ENCODE data around the gene HTR3E. TPM values are rescaled to one million over a fixed set of nuclear protein-coding genes. Genes with fewer than 3 reads are reported as not detected.
"Not testable (repeated sequence)": the region's sequence is repeated elsewhere in the genome, so short reads cannot be mapped to it uniquely, and the experiment has no call there.

HTR3E gene
- total RNA-seq, 4 donors from 2014 or later = 0.80 to 1.8 (median 1.3) TPM; not detected in 1

- intact Hi-C loops (cut with DNase I; ENCODE audit: low total_unique reads) (no loop called here), in situ Hi-C loops (cut with MboI; ENCODE audit: low pct_ligation_motif_present in 1 of 4, low pct_unique_long_range_greater_than_20kb in 1 of 4, low sequenced_read_pairs in 3 of 4) (no loop called here)
- WGBS, 2 donors (ENCODE audit: low coverage in 1 of 2) = 68% methylated on average over 7 of the region's 7 CpGs; no CpG with 5 or more reads in 1 of the 2 donors
These were observed 37.4 kb upstream of the HTR3E start for GRCh38 chr3:184059424-184059823.

DNA sequence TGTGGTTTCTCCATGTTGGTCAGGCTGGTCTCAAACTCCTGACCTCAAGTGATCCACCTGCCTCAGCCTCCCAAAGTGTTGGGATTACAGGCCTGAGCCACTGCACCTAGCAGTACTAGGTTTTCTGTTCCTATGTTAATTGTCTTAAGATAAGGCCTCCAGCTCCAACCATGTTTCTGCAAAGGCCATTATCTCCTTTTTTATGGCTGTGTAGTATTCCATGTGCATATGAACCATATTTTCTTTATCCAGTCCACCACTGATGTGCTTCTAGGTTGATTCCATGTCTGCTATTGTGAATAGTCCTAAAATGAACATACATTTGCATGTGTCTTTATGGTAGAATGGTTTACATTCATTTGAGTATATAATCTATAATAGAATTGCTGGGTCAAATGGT is 34.2 kb upstream of the HTR3E start:
- intact Hi-C loops (cut with DNase I; ENCODE audit: low total_unique reads) (no loop called here), in situ Hi-C loops (cut with MboI; ENCODE audit: low pct_ligation_motif_present in 1 of 4, low pct_unique_long_range_greater_than_20kb in 1 of 4, low sequenced_read_pairs in 3 of 4) (no loop called here)
- no peak overlapping the region for H3K4me3 ChIP-seq
- H3K4me1 ChIP-seq = no peaks in the 10 kb centered on the region
- DNase-seq = no peak
- peaks cover 5% of the 10 kb centered on the region for H3K27me3 ChIP-seq
- no peak for TF ChIP-seq POLR2A (IDR thresholded peaks at IDR 0.05)
- no peak for TF ChIP-seq EP300 (IDR thresholded peaks at IDR 0.05; ENCODE audit: low read depth)
- H3K27ac ChIP-seq = no peak overlapping the region
- H3K36me3 ChIP-seq = no peaks in the 10 kb centered on the region
- H3K9me3 ChIP-seq = no peaks in the 10 kb centered on the region

More at GRCh38 chr3:184059424-184059823, 37.4 kb upstream of the HTR3E start:
- no peak overlapping the region for H3K4me3 ChIP-seq
- H3K27me3 ChIP-seq = no peaks in the 10 kb centered on the region
- no peaks in the 10 kb centered on the region for H3K36me3 ChIP-seq
- no peak for DNase-seq
- no peaks in the 10 kb centered on the region for H3K4me1 ChIP-seq
- H3K9me3 ChIP-seq = no peaks in the 10 kb centered on the region
- TF ChIP-seq POLR2AphosphoS5 (IDR thresholded peaks at IDR 0.05) = no peak
- TF ChIP-seq EP300 (IDR thresholded peaks at IDR 0.05; ENCODE audit: low read depth) = no peak
- TF ChIP-seq CTCF (IDR thresholded peaks at IDR 0.05) = no peak
- TF ChIP-seq POLR2A (IDR thresholded peaks at IDR 0.05) = no peak
- no peak overlapping the region for H3K27ac ChIP-seq

DNA sequence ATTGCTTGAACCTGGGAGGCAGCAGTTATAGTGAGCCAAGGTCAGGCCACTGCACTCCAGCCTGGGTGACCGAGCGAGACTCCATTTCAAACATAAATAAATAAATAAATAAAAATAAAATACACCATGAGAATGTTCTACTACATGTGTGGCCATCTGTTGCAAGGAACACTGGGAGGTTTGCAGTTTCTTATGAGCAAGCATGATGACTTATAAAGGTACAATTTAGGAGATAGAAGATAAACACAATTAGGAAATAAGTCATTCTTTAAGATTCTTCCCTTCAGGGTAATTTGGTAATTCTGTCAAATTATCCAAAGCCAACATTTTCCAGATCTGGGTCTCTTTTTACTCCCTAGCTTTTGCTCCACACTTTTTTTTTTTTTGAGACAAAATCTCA is 30.7 kb upstream of the HTR3E start:
- in situ Hi-C loops (cut with MboI; ENCODE audit: low pct_ligation_motif_present in 1 of 4, low pct_unique_long_range_greater_than_20kb in 1 of 4, low sequenced_read_pairs in 3 of 4) = no loop called here
- H3K4me1 ChIP-seq = no peaks in the 10 kb centered on the region
- peaks cover 5% of the 10 kb centered on the region for H3K27me3 ChIP-seq
- H3K4me3 ChIP-seq = no peak overlapping the region
- 84% methylated on average over 2 of the region's 2 CpGs; no CpG with 5 or more reads in 1 of the 2 donors for WGBS, 2 donors (ENCODE audit: low coverage in 1 of 2)
- no peak overlapping the region for H3K27ac ChIP-seq
- H3K9me3 ChIP-seq = no peaks in the 10 kb centered on the region
- no peak for DNase-seq
- intact Hi-C loops (cut with DNase I; ENCODE audit: low total_unique reads) = no loop called here
- H3K36me3 ChIP-seq = no peaks in the 10 kb centered on the region
- TF ChIP-seq POLR2AphosphoS5 (IDR thresholded peaks at IDR 0.05) = no peak
- TF ChIP-seq POLR2A (IDR thresholded peaks at IDR 0.05) = no peak
- no peak for TF ChIP-seq EP300 (IDR thresholded peaks at IDR 0.05; ENCODE audit: low read depth)
- no peak for TF ChIP-seq CTCF (IDR thresholded peaks at IDR 0.05)

GRCh38 chr3:184067573-184068055 is 29.2 kb upstream of the HTR3E start:
- intact Hi-C loops (cut with DNase I; ENCODE audit: low total_unique reads) (no loop called here), in situ Hi-C loops (cut with MboI; ENCODE audit: low pct_ligation_motif_present in 1 of 4, low pct_unique_long_range_greater_than_20kb in 1 of 4, low sequenced_read_pairs in 3 of 4) (no loop called here)
- Histone ChIP-seq H3K27ac (no peak overlapping the region), H3K4me1 (no peaks in the 10 kb centered on the region), H3K4me3 (no peak overlapping the region), H3K36me3 (no peaks in the 10 kb centered on the region), H3K27me3 (peaks cover 5% of the 10 kb centered on the region), H3K9me3 (no peaks in the 10 kb centered on the region)
- 60 to 76% methylated on average over 2 to 6 of the region's 6 CpGs for WGBS, 2 donors (ENCODE audit: low coverage in 1 of 2)
- TF ChIP-seq CTCF (IDR thresholded peaks at IDR 0.05) = no peak
- no peak for TF ChIP-seq POLR2AphosphoS5 (IDR thresholded peaks at IDR 0.05)
- no peak for TF ChIP-seq POLR2A (IDR thresholded peaks at IDR 0.05)
- no peak for TF ChIP-seq EP300 (IDR thresholded peaks at IDR 0.05; ENCODE audit: low read depth)
- DNase-seq = no peak

DNA sequence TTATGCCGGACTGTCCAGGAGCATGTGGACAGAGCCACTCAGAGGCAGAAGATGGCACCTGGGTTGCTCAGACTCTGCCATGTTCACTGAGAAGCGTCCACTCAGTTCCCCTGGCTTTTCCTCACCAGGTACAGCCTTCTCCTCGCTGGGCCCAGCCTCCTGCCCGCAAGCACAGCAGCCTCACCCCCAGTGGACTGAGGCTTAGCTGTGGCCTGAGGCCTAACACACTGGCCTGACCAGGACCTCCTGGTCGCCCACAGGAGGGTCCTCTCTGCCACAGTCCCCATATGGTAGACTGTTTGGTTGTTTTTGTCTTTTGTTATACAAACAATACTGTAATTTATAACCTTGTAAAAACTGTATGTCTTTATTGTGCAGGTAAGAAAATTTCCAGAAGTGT is 28.5 kb upstream of the HTR3E start:
- in situ Hi-C loops (cut with MboI; ENCODE audit: low pct_ligation_motif_present in 1 of 4, low pct_unique_long_range_greater_than_20kb in 1 of 4, low sequenced_read_pairs in 3 of 4) = no loop called here

GRCh38 chr3:184071142-184071541 is 25.7 kb upstream of the HTR3E start:
- H3K4me1 ChIP-seq; H3K27ac ChIP-seq; H3K9me3 ChIP-seq; H3K4me3 ChIP-seq; in situ Hi-C loops (cut with MboI; ENCODE audit: low pct_ligation_motif_present in 1 of 4, low pct_unique_long_range_greater_than_20kb in 1 of 4, low sequenced_read_pairs in 3 of 4); H3K36me3 ChIP-seq; DNase-seq; H3K27me3 ChIP-seq; intact Hi-C loops (cut with DNase I; ENCODE audit: low total_unique reads): not testable (repeated sequence)
- 91% methylated on average over 7 of the region's 7 CpGs; no CpG with 5 or more reads in 1 of the 2 donors for WGBS, 2 donors (ENCODE audit: low coverage in 1 of 2)

More for the DNA sequence above, 28.5 kb upstream of the HTR3E start:
- H3K4me1 ChIP-seq = no peaks in the 10 kb centered on the region
- H3K27me3 ChIP-seq = peaks cover 5% of the 10 kb centered on the region
- H3K9me3 ChIP-seq = no peaks in the 10 kb centered on the region
- H3K4me3 ChIP-seq = no peak overlapping the region
- no peak for DNase-seq
- H3K27ac ChIP-seq = no peak overlapping the region
- no peak for TF ChIP-seq POLR2A (IDR thresholded peaks at IDR 0.05)
- TF ChIP-seq CTCF (IDR thresholded peaks at IDR 0.05) = no peak
- TF ChIP-seq POLR2AphosphoS5 (IDR thresholded peaks at IDR 0.05) = no peak
- no peak for TF ChIP-seq EP300 (IDR thresholded peaks at IDR 0.05; ENCODE audit: low read depth)
- 82 to 90% methylated on average over 2 to 5 of the region's 5 CpGs for WGBS, 2 donors (ENCODE audit: low coverage in 1 of 2)
- intact Hi-C loops (cut with DNase I; ENCODE audit: low total_unique reads) = no loop called here
- H3K36me3 ChIP-seq = no peaks in the 10 kb centered on the region
